ENCODE data around the gene DCAF12. TPM values are rescaled to one million over a fixed set of nuclear protein-coding genes. Genes with fewer than 3 reads are reported as not detected.
A peak's percentile ranks its signal among the peaks of the same experiment; 100 is the strongest.

The DCAF12 gene
- polyA plus RNA-seq, 2 of the 4 experiments (the other 2 are of a cell fraction) = 28.5 to 56.5 TPM

- no peak overlapping the region for H3K4me3 ChIP-seq
- H3K4me1 ChIP-seq = no peaks in the 10 kb centered on the region
- H3K4me2 ChIP-seq = no peak overlapping the region
- DNase-seq (ENCODE audit: low read depth in 1 of 2, low spot score in 1 of 2) (no peak), ATAC-seq (no peak), FAIRE-seq (no peak)
- TF ChIP-seq RARB (CRISPR knock-in tag; IDR thresholded peaks at IDR 0.05) = no peak
- H3K27ac ChIP-seq = no peak overlapping the region
- ChIA-PET POLR2A (interaction anchor here (1.2 kb wide), 1 partner anchor 27 kb away, joined by 3 read pairs; no protein-coding TSS in a partner anchor), CTCF (interaction anchor here (1.0 to 2.2 kb wide), 8 partner anchors 11 to 225 kb away, joined by 3 to 8 read pairs (median 4); partner anchors contain the start of gene MYORG)
- H3K9me3 ChIP-seq = no peaks in the 10 kb centered on the region
- 94% methylated on average over 4 of the region's 4 CpGs for WGBS (ENCODE audit: missing lambda C conversion rate)
Measured at GRCh38 chr9:34151398-34151797, 24.9 kb upstream of the DCAF12 start.

GRCh38 chr9:34145165-34145564 is 18.7 kb upstream of the DCAF12 start:
- no peak overlapping the region for H3K4me3 ChIP-seq
- no peak for FAIRE-seq
- H3K9me3 ChIP-seq = no peaks in the 10 kb centered on the region
- H3K4me2 ChIP-seq = peak overlapping the region; percentile 25; the same call in 2 of the 3 replicates
- WGBS (ENCODE audit: missing lambda C conversion rate) = 48% methylated on average over 3 of the region's 3 CpGs
- peak; percentile 63 to 68; a peak in 4 of 6 replicates for ATAC-seq
- peak in 1 of 2 experiments; percentile 29 for DNase-seq (ENCODE audit: low read depth in 1 of 2, low spot score in 1 of 2)
- H3K27ac ChIP-seq = peak overlapping the region in 1 of 2 experiments; percentile 35; a peak in 2 of 6 replicates
- CTCF ChIA-PET = interaction anchor here (0.6 to 1.6 kb wide), 10 partner anchors 10 to 489 kb away, joined by 3 to 6 read pairs (median 4); no protein-coding TSS in a partner anchor
- TF ChIP-seq CEBPB (IDR thresholded peaks at IDR 0.05) = no peak
- TF ChIP-seq USF2 (IDR thresholded peaks at IDR 0.05) = no peak
- peaks cover 20% of the 10 kb centered on the region; the same call in 2 of the 3 replicates for H3K4me1 ChIP-seq
- POLR2A ChIA-PET = interaction anchor here (0.9 kb wide), 1 partner anchor 33 kb away, joined by 3 read pairs; the partner anchor contains the start of gene UBAP1

- no peak overlapping the region for H3K4me2 ChIP-seq
- H3K4me3 ChIP-seq = no peak overlapping the region
- H3K27ac ChIP-seq = 0 out of 6 replicates have a peak overlapping the region, but pooled peaks of 1 of the 2 experiments have one; percentile 40
- no peak for DNase-seq (ENCODE audit: low read depth in 1 of 2, low spot score in 1 of 2)
- H3K9me3 ChIP-seq = no peaks in the 10 kb centered on the region
- TF ChIP-seq USF2 (IDR thresholded peaks at IDR 0.05) (no peak), CBX2 (IDR thresholded peaks at IDR 0.05; ENCODE audit: borderline replicate concordance, low read depth) (no peak), FOSL2 (IDR thresholded peaks at IDR 0.05) (no peak), FOSL2 (CRISPR knock-in tag; IDR thresholded peaks at IDR 0.05) (no peak), EHF (CRISPR knock-in tag; IDR thresholded peaks at IDR 0.05) (no peak), BCL3 (IDR thresholded peaks at IDR 0.05) (no peak), RAD21 (conservative IDR thresholded peaks at IDR 0.05 in 1 of 2, IDR thresholded peaks at IDR 0.05 in 1 of 2) (no peak), RCOR1 (IDR thresholded peaks at IDR 0.05; ENCODE audit: low read depth, low read length) (no peak), RARB (CRISPR knock-in tag; IDR thresholded peaks at IDR 0.05) (no peak), FOXS1 (CRISPR knock-in tag; IDR thresholded peaks at IDR 0.05) (no peak), HEYL (CRISPR knock-in tag; IDR thresholded peaks at IDR 0.05) (no peak), JUNB (IDR thresholded peaks at IDR 0.05) (no peak), ATOH8 (CRISPR knock-in tag; IDR thresholded peaks at IDR 0.05; ENCODE audit: low read depth) (no peak)
- no peak for ATAC-seq
- ChIA-PET POLR2A (no interaction called here), CTCF (interaction anchor here (0.5 to 1.2 kb wide), 6 partner anchors 9 to 110 kb away, joined by 3 to 4 read pairs (median 3); no protein-coding TSS in a partner anchor)
- no peak for FAIRE-seq
- peaks cover 28% of the 10 kb centered on the region; the same call in 2 of the 3 replicates for H3K4me1 ChIP-seq
- 94% methylated on average over 2 of the region's 2 CpGs for WGBS (ENCODE audit: missing lambda C conversion rate)
Measured at GRCh38 chr9:34143116-34143515, 16.6 kb upstream of the DCAF12 start.

GRCh38 chr9:34140853-34141252 is 14.4 kb upstream of the DCAF12 start:
- ChIA-PET CTCF (interaction anchor here (0.6 to 3.1 kb wide), 4 partner anchors 11 to 67 kb away, joined by 3 to 10 read pairs (median 6); no protein-coding TSS in a partner anchor), POLR2A (no interaction called here)

More at GRCh38 chr9:34140853-34141252, 14.4 kb upstream of the DCAF12 start:
- no peak overlapping the region for H3K4me3 ChIP-seq
- TF ChIP-seq RFX5 (IDR thresholded peaks at IDR 0.05) = no peak
- TF ChIP-seq NR3C1 (IDR thresholded peaks at IDR 0.05) = no peak
- TF ChIP-seq CEBPB (IDR thresholded peaks at IDR 0.05) = peak in 1 of 2 experiments; percentile 22; a peak in 1 of 4 replicates
- TF ChIP-seq KDM5A (IDR thresholded peaks at IDR 0.05) = no peak
- no peak for TF ChIP-seq RAD21 (conservative IDR thresholded peaks at IDR 0.05 in 1 of 2, IDR thresholded peaks at IDR 0.05 in 1 of 2)
- no peak for TF ChIP-seq ZC3H11A (IDR thresholded peaks at IDR 0.05)
- TF ChIP-seq NPAS2 (CRISPR knock-in tag; IDR thresholded peaks at IDR 0.05; ENCODE audit: borderline replicate concordance) = no peak
- no peak for TF ChIP-seq HDAC2 (IDR thresholded peaks at IDR 0.05)
- no peak overlapping the region for H3K4me2 ChIP-seq
- no peak for FAIRE-seq
- DNase-seq (ENCODE audit: low read depth in 1 of 2, low spot score in 1 of 2) = no peak
- no peak overlapping the region for H3K27ac ChIP-seq
- 86% methylated on average over 2 of the region's 2 CpGs for WGBS (ENCODE audit: missing lambda C conversion rate)
- ATAC-seq = no peak
- no peaks in the 10 kb centered on the region for H3K9me3 ChIP-seq
- H3K4me1 ChIP-seq = peaks cover 28% of the 10 kb centered on the region; the same call in 2 of the 3 replicates
